DOHH2 (cell line): Measurements from ENCODE around the gene SLC7A4.

ENCODE experiments used
- H3F3A ChIP-seq: fragments of 200-600 bp; sonication (generic), shearing (Covaris generic); 2 replicates; pipeline ENCODE4 v1.6.0; 2016; ENCODE audit warnings: antibody characterized with exemption, mild to moderate bottlenecking; ENCODE audit not compliant: control insufficient read depth, insufficient read depth
- H3K27ac ChIP-seq: fragments of 200-600 bp; sonication (generic); 2 replicates; pipeline ENCODE4 v1.5.1; 2014; ENCODE audit warnings: low read depth, mild to moderate bottlenecking, low read length, moderate library complexity
- H3K27me3 ChIP-seq: fragments of 200-600 bp; sonication (generic); 2 replicates; pipeline ENCODE4 v1.6.1; 2014; ENCODE audit warnings: mild to moderate bottlenecking, low read length, mixed read lengths; ENCODE audit not compliant: control insufficient read depth
- H3K36me3 ChIP-seq: fragments of 200-600 bp; sonication (generic); 2 replicates; pipeline ENCODE4 v1.6.1; 2014; ENCODE audit warnings: mild to moderate bottlenecking, low read length, moderate library complexity, mixed read lengths; ENCODE audit not compliant: control insufficient read depth
- H3K4me1 ChIP-seq: fragments of 200-600 bp; sonication (generic); 2 replicates; pipeline ENCODE4 v1.6.1; 2014; ENCODE audit warnings: mild to moderate bottlenecking, low read length, mixed read lengths; ENCODE audit not compliant: control insufficient read depth
- H3K4me2 ChIP-seq: fragments of 200-600 bp; sonication (generic); 2 replicates; pipeline ENCODE4 v1.6.0; 2014; ENCODE audit warnings: mild to moderate bottlenecking, low read length, moderate library complexity
- H3K4me3 ChIP-seq: fragments of 200-600 bp; sonication (generic); 2 replicates; pipeline ENCODE4 v1.5.1; 2014; ENCODE audit warnings: mild to moderate bottlenecking, low read length, mixed read lengths
- H3K79me2 ChIP-seq: fragments of 200-600 bp; sonication (generic); 2 replicates; pipeline ENCODE4 v1.6.1; 2014; ENCODE audit warnings: mild to moderate bottlenecking, low read length, mixed read lengths; ENCODE audit not compliant: control insufficient read depth
- H3K9me2 ChIP-seq: fragments of 200-600 bp; sonication (generic); replicated peaks from 2 replicates; pipeline ENCODE4 v1.6.1; 2014; ENCODE audit warnings: mild to moderate bottlenecking, low read length, mixed read lengths; ENCODE audit not compliant: control insufficient read depth
- H3K9me3 ChIP-seq: fragments of 200-600 bp; sonication (generic); 2 replicates; pipeline ENCODE4 v1.6.1; 2014; ENCODE audit warnings: antibody characterized with exemption, low read length, mixed read lengths; ENCODE audit not compliant: control insufficient read depth, insufficient read depth
- H4K20me1 ChIP-seq: fragments of 200-600 bp; sonication (generic); 2 replicates; pipeline ENCODE4 v1.6.0; 2014; ENCODE audit warnings: low read depth, mild to moderate bottlenecking, antibody characterized with exemption, low read length, moderate library complexity; ENCODE audit not compliant: control insufficient read depth, insufficient read depth
- CTCF ChIP-seq: fragments of 200-600 bp; sonication (generic); IDR thresholded peaks from one replicate; pipeline ENCODE4 v1.5.1; 2014; ENCODE audit warnings: antibody characterized with exemption, mild to moderate bottlenecking, low read depth, low read length; ENCODE audit not compliant: poor library complexity, severe bottlenecking
- EZH2phosphoT487 ChIP-seq: fragments of 200-600 bp; sonication (generic); IDR thresholded peaks from 2 replicates; pipeline ENCODE4 v1.6.1; 2017; ENCODE audit warnings: borderline replicate concordance, mild to moderate bottlenecking, antibody characterized with exemption, low read length, moderate library complexity, mixed read lengths

The SLC7A4 gene

GRCh38 chr22:21034989-21035388 lies 2.6 kb upstream of the SLC7A4 start:
- no peak overlapping the region for H3K4me3 ChIP-seq
- no peaks in the 10 kb centered on the region for H3K4me1 ChIP-seq
- no peaks in the 10 kb centered on the region for H3K9me2 ChIP-seq
- H3K9me3 ChIP-seq: no peaks in the 10 kb centered on the region
- H4K20me1 ChIP-seq: no peaks in the 10 kb centered on the region
- no peak overlapping the region for H3K4me2 ChIP-seq
- H3K36me3 ChIP-seq: no peaks in the 10 kb centered on the region
- H3K27me3 ChIP-seq: peaks cover 11% of the 10 kb centered on the region
- TF ChIP-seq EZH2phosphoT487 (no peak), CTCF (no peak)
- no peaks in the 10 kb centered on the region for H3K79me2 ChIP-seq
- H3K27ac ChIP-seq: no peak overlapping the region
- no peaks in the 10 kb centered on the region for H3F3A ChIP-seq

GRCh38 chr22:21033895-21034294 lies 1.5 kb upstream of the SLC7A4 start:
- no peaks in the 10 kb centered on the region for H3K9me3 ChIP-seq
- H3K9me2 ChIP-seq: no peaks in the 10 kb centered on the region
- no peak overlapping the region for H3K4me3 ChIP-seq
- TF ChIP-seq EZH2phosphoT487: no peak
- no peak for TF ChIP-seq CTCF
- no peak overlapping the region for H3K4me2 ChIP-seq
- no peak overlapping the region for H3K27ac ChIP-seq
- H3K36me3 ChIP-seq: no peaks in the 10 kb centered on the region
- no peaks in the 10 kb centered on the region for H3K79me2 ChIP-seq
- H3K27me3 ChIP-seq: peaks cover 11% of the 10 kb centered on the region
- no peaks in the 10 kb centered on the region for H3K4me1 ChIP-seq
- H4K20me1 ChIP-seq: no peaks in the 10 kb centered on the region
- H3F3A ChIP-seq: no peaks in the 10 kb centered on the region

GRCh38 chr22:21032868-21033688 lies 717 bp upstream of the SLC7A4 start:
- Histone ChIP-seq H3K4me3 (no peak overlapping the region), H3K27me3 (peaks cover 8% of the 10 kb centered on the region), H3F3A (no peaks in the 10 kb centered on the region), H3K27ac (no peak overlapping the region), H3K9me2 (no peaks in the 10 kb centered on the region), H4K20me1 (no peaks in the 10 kb centered on the region), H3K4me1 (no peaks in the 10 kb centered on the region), H3K4me2 (no peak overlapping the region), H3K79me2 (no peaks in the 10 kb centered on the region), H3K9me3 (no peaks in the 10 kb centered on the region), H3K36me3 (no peaks in the 10 kb centered on the region)
- TF ChIP-seq EZH2phosphoT487: no peak
- TF ChIP-seq CTCF: no peak
